K562 (cell line): ENCODE results near the gene PIM3. TPM values are rescaled to one million over a fixed set of nuclear protein-coding genes. Genes with fewer than 3 reads are reported as not detected.

Experiments
- ATAC-seq: fragments of 200-7000 bp; cut with Tn5 transposase; 3 replicates; pipeline ENCODE4 v1.9.1; 2020; ENCODE audit warnings: moderate library complexity
- BruUV-seq: library from RNA; stranded (reverse); fragments of 400-500 nt; replicated peaks from 2 replicates; lab custom pipeline; 2021; lab: Mats Ljungman, UMichigan
- CTCF ChIA-PET: fragments of 300-600 bp; formaldehyde crosslinking; extraction: SDS; loops from one replicate; lab custom pipeline; 2021; ENCODE audit warnings: low intra/inter-chr PET ratio; lab: Yijun Ruan, JAX
- POLR2A ChIA-PET: fragments of 300-600, 350-650 bp; sonication (Branson Sonifier 250); formaldehyde crosslinking; extraction: SDS; loops from one replicate; lab custom pipeline; 2021; ENCODE audit warnings: antibody characterized with exemption, inconsistent platforms; lab: Yijun Ruan, JAX
- DNase-seq, 4 experiments: peaks; one replicate each; pipeline versions ENCODE4 v3.0.0 to v3.0.0-alpha.2; 2011 to 2018; ENCODE audit warnings: low spot score in 3 of 4, mixed read lengths in 3 of 4; ENCODE audit errors: extremely low read depth in 1 of 4
- FAIRE-seq: peaks from 2 replicates; lab custom pipeline; 2011; peaks lifted over from hg19 to GRCh38; lab: Jason Lieb, UNC
- H2AFZ ChIP-seq: 2 replicates; pipeline ENCODE4 v1.6.0; 2011; ENCODE audit warnings: low read depth, low read length, control low read depth, inconsistent platforms
- H3K27ac ChIP-seq: fragments of 200-600 bp; 3 replicates; pipeline ENCODE4 v1.8.0; 2011; ENCODE audit warnings: low read depth, mild to moderate bottlenecking, control low read depth, inconsistent platforms, low read length, moderate library complexity, mixed read lengths; ENCODE audit errors: extremely low read depth
- H3K27me3 ChIP-seq, 2 experiments: fragments of 300-600 bp in 1 of 2; 2 replicates in 1 of 2; 3 replicates in 1 of 2; pipeline versions ENCODE4 v1.6.0 to v1.8.0; 2011; ENCODE audit warnings: inconsistent platforms in 2 of 2, low read length in 2 of 2, mild to moderate bottlenecking in 1 of 2, mixed read lengths in 1 of 2, moderate library complexity in 1 of 2; ENCODE audit not compliant: control insufficient read depth in 2 of 2, insufficient read depth in 2 of 2
- H3K36me3 ChIP-seq: fragments of 300-600 bp; 3 replicates; pipeline ENCODE4 v1.8.0; 2011; ENCODE audit warnings: mild to moderate bottlenecking, low read length, inconsistent platforms; ENCODE audit not compliant: control insufficient read depth, insufficient read depth
- H3K4me1 ChIP-seq, 2 experiments: fragments of 200-600 bp in 1 of 2; replicated peaks in 1 of 2; 2 replicates in 1 of 2; 3 replicates in 1 of 2; pipeline versions ENCODE4 v1.5.1 to v1.8.0; 2011; ENCODE audit warnings: inconsistent platforms in 2 of 2, low read length in 2 of 2, mild to moderate bottlenecking in 1 of 2, mixed read lengths in 1 of 2, moderate library complexity in 1 of 2; ENCODE audit not compliant: control insufficient read depth in 2 of 2, insufficient read depth in 2 of 2
- H3K4me2 ChIP-seq: 2 replicates; pipeline ENCODE4 v1.6.1; 2011; ENCODE audit warnings: low read length, control low read depth, inconsistent platforms, mixed read lengths; ENCODE audit not compliant: insufficient read depth
- H3K4me3 ChIP-seq: fragments of 200-600 bp; sonication (generic), shearing (Covaris generic); 2 replicates; pipeline ENCODE4 v1.5.1; 2016; ENCODE audit warnings: control low read depth, inconsistent platforms
- H3K79me2 ChIP-seq: fragments of 200-600 bp; 3 replicates; pipeline ENCODE4 v1.8.0; 2011; ENCODE audit warnings: low read length, inconsistent platforms; ENCODE audit not compliant: control insufficient read depth, insufficient read depth
- H3K9ac ChIP-seq, 2 experiments: 2 replicates each; pipeline versions ENCODE4 v1.6.0 to v1.6.1; 2011; ENCODE audit warnings: low read depth in 2 of 2, low read length in 2 of 2, control low read depth in 1 of 2, inconsistent platforms in 1 of 2, mild to moderate bottlenecking in 1 of 2, mixed read lengths in 1 of 2; ENCODE audit not compliant: insufficient read depth in 1 of 2
- H3K9me1 ChIP-seq: one replicate; pipeline ENCODE4 v1.6.0; 2011; ENCODE audit warnings: inconsistent platforms, mild to moderate bottlenecking, low read length, moderate library complexity; ENCODE audit not compliant: control insufficient read depth, insufficient read depth
- H3K9me3 ChIP-seq: replicated peaks from 2 replicates; pipeline ENCODE4 v1.5.1; 2011; ENCODE audit warnings: low read depth, low read length, inconsistent platforms; ENCODE audit not compliant: control insufficient read depth, insufficient read depth
- H4K20me1 ChIP-seq: replicated peaks from 2 replicates; pipeline ENCODE4 v1.6.1; 2011; ENCODE audit warnings: low read length, inconsistent platforms, mixed read lengths; ENCODE audit not compliant: control insufficient read depth, insufficient read depth
- FOXA3 ChIP-seq, 2 experiments: fragments of 450-650 bp in 1 of 2; sonication (generic) in 1 of 2; formaldehyde crosslinking; IDR thresholded peaks in 1 of 2; conservative IDR thresholded peaks in 1 of 2; 2 replicates each; pipeline versions ENCODE4 v1.4.0 to v1.8.0; 2020 to 2022; ENCODE audit warnings: mild to moderate bottlenecking in 2 of 2, missing genetic modification reagents in 1 of 2
- FOXO4 ChIP-seq: fragments of 450-650 bp; formaldehyde crosslinking; IDR thresholded peaks from 2 replicates; pipeline ENCODE4 v1.4.0; 2020; ENCODE audit warnings: mild to moderate bottlenecking, moderate library complexity
- MEF2A ChIP-seq: IDR thresholded peaks from 2 replicates; pipeline ENCODE4 v1.6.1; 2011; ENCODE audit warnings: low read depth, mild to moderate bottlenecking, low read length, moderate library complexity; ENCODE audit not compliant: control insufficient read depth
- PTTG1 ChIP-seq: fragments of 450-650 bp; IDR thresholded peaks from 2 replicates; pipeline ENCODE4 v1.6.1; 2016; ENCODE audit warnings: low read depth, mild to moderate bottlenecking, missing genetic modification characterization, missing compliant biosample characterization
- RBM39 ChIP-seq: fragments of 200-400 bp; formaldehyde crosslinking; optimal IDR thresholded peaks from 2 replicates; pipeline ENCODE3; 2018; ENCODE audit warnings: low read depth, low read length
- TAF15 ChIP-seq: fragments of 200-400 bp; formaldehyde crosslinking; IDR thresholded peaks from 2 replicates; pipeline ENCODE4 v1.6.1; 2017; ENCODE audit warnings: mild to moderate bottlenecking, low read depth, low read length, moderate library complexity
- TRIM28 ChIP-seq: fragments of 450-650 bp; IDR thresholded peaks from 2 replicates; pipeline ENCODE4 v1.6.1; 2017
- XRCC4 ChIP-seq: IDR thresholded peaks from one replicate; pipeline ENCODE4 v1.6.1; 2011; ENCODE audit not compliant: insufficient read depth, insufficient read length; ENCODE audit errors: extremely low read depth
- ZNF23 ChIP-seq: fragments of 250-450 bp; sonication (Bioruptor Pico); IDR thresholded peaks from 2 replicates; pipeline ENCODE4 v1.4.0; 2020; ENCODE audit warnings: mild to moderate bottlenecking
- ZNF263 ChIP-seq: sonication (generic); formaldehyde crosslinking; IDR thresholded peaks from 2 replicates; pipeline ENCODE4 v1.8.0; 2022; ENCODE audit warnings: mild to moderate bottlenecking, missing genetic modification reagents, borderline replicate concordance
- whole genome bisulfite sequencing: fragments of 100-300 bp; shearing (Covaris generic); methylation state at CpG from one replicate; pipeline ENCODE4 v1.1.6; 2016; ENCODE audit warnings: low coverage, mixed read lengths; ENCODE audit not compliant: insufficient coverage; ENCODE audit errors: missing lambda C conversion rate; 5-methylcytosine and 5-hydroxymethylcytosine counted together
- in situ Hi-C: fragments of 300-500 bp; cut with MboI; formaldehyde crosslinking; loops from 4 replicates; pipeline ENCODE4 v1.15.0; 2018; ENCODE audit warnings: inconsistent platforms, mixed read lengths
- intact Hi-C: fragments of 100-400 bp; cut with micrococcal nuclease; formaldehyde crosslinking; loops from 2 replicates; pipeline ENCODE4 v1.14.2; 2022
- polyA plus RNA-seq, 8 experiments: library from polyadenylated mRNA; depleted of rRNA in 4 of 8; stranded (reverse) in 5 of 8; unstranded in 3 of 8; fragments of >200 nt; fragmentation: Nextera tagmentation in 2 of 8; fragmentation: Illumina TruSeq in 1 of 8; extraction: Ambion mirVana in 2 of 8; extraction: Trizol in 1 of 8; gene quantifications; 2 replicates each; pipeline versions ENCODE4 v1.2.1 to v1.2.3, GENCODE V29; 2011 to 2014; ENCODE audit warnings: inconsistent platforms in 1 of 8, missing spikeins in 1 of 8
- total RNA-seq, 7 experiments: library from RNA; depleted of rRNA in 6 of 7; stranded (reverse); fragments of >200 nt in 6 of 7; fragmentation: Illumina TruSeq in 2 of 7; extraction: Trizol in 2 of 7; gene quantifications; 2 replicates each; pipeline versions ENCODE4 v1.2.1 to v1.2.3, GENCODE V29; 2011 to 2021; ENCODE audit warnings: low replicate concordance in 1 of 7
- TF ChIP-seq, protein P1 (sequence below): fragments of 450-650 bp; IDR thresholded peaks from 2 replicates; pipeline ENCODE4 v1.6.1; 2018; ENCODE audit not compliant: partially characterized antibody
- TF ChIP-seq, protein P2 (sequence below): fragments of 450-650 bp; IDR thresholded peaks from 2 replicates; pipeline ENCODE4 v1.6.1; 2016; ENCODE audit warnings: antibody characterized with exemption

PIM3 gene
- total and polyA plus RNA-seq, 9 of the 15 experiments (the other 6 are each of a cell fraction or from before 2014, with no cell fraction given), result 0.24 to 40.5 (median 5.3) TPM

DNA sequence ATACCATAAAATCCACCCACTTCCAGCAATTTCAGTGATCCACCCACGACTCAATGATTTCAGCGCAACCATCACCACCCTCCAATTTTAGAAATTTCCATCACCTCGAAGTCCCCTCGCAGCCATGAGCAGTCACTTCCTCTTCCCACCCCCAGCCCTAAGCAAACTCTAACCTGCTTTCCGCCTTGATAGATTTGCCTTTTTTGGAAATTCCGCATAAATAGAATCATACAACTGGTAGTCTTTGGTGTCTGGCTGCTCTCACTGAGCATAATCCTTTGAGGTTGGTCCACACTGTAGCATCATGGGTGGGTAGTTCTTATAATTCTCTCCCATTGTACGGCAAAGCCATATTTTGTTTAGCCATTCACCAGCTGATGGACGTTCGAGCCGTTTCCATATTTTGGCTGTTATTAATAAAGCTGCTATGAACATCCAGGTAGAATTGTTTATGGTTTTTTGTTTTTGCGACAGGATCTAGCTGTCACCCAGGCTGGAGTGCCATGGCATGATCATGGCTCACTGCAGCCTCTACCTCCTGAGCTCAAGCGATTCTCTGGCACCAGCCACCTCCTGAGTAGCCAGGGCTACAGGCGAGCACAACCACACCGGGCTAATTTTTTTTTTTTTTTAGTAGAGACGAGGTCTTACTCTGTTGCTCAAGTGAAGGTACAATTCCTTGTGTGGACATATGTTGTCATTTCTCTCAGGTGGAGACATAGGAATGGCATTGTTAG, 16.0 kb downstream of the PIM3 start (continued):
- TF ChIP-seq, protein P1, sequence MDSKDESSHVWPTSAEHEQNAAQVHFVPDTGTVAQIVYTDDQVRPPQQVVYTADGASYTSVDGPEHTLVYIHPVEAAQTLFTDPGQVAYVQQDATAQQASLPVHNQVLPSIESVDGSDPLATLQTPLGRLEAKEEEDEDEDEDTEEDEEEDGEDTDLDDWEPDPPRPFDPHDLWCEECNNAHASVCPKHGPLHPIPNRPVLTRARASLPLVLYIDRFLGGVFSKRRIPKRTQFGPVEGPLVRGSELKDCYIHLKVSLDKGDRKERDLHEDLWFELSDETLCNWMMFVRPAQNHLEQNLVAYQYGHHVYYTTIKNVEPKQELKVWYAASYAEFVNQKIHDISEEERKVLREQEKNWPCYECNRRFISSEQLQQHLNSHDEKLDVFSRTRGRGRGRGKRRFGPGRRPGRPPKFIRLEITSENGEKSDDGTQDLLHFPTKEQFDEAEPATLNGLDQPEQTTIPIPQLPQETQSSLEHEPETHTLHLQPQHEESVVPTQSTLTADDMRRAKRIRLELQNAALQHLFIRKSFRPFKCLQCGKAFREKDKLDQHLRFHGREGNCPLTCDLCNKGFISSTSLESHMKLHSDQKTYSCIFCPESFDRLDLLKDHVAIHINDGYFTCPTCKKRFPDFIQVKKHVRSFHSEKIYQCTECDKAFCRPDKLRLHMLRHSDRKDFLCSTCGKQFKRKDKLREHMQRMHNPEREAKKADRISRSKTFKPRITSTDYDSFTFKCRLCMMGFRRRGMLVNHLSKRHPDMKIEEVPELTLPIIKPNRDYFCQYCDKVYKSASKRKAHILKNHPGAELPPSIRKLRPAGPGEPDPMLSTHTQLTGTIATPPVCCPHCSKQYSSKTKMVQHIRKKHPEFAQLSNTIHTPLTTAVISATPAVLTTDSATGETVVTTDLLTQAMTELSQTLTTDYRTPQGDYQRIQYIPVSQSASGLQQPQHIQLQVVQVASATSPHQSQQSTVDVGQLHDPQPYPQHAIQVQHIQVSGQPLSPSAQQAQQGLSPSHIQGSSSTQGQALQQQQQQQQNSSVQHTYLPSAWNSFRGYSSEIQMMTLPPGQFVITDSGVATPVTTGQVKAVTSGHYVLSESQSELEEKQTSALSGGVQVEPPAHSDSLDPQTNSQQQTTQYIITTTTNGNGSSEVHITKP, result peak; percentile 40
- TF ChIP-seq TAF15 (no peak), MEF2A (peak; percentile 43; the same call in 1 of the 2 replicates)

DNA sequence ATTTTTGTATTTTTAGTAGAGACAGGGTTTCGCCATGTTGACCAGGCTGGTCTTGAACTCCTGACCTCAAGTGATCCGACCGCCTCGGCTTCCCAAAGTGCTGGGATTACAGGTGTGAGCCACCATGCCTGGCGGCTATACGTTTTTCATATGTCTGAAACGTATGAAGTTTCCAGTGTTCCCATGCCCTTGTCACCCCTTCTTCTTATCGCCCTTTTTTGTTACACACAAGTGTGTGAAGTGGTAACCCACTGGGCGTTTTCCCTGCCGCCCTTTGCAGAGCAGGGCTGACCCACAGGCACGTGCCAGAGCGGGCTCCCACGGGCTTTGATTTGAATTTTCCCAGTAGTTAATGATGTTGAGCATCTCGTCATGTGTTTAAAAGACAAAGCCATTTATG, 17.0 kb downstream of the PIM3 start:
- Histone ChIP-seq H3K4me1 (peaks cover 7 to 19% of the 10 kb centered on the region in 2 experiments; a peak in 4 of 5 replicates), H3K79me2 (peaks cover 5% of the 10 kb centered on the region; the same call in 1 of the 3 replicates), H3K27ac (no peak overlapping the region), H3K36me3 (no peaks in the 10 kb centered on the region), H3K9me3 (no peaks in the 10 kb centered on the region), H3K4me2 (no peak overlapping the region), H3K27me3 (no peaks in the 10 kb centered on the region; a peak in 1 of 5 replicates), H3K9ac (no peak overlapping the region), H4K20me1 (no peaks in the 10 kb centered on the region), H3K9me1 (no peaks in the 10 kb centered on the region), H2AFZ (no peak overlapping the region), H3K4me3 (no peak overlapping the region)
- no TSS peak for BruUV-seq
- in situ Hi-C loops, result no loop called here
- ChIA-PET CTCF (no interaction called here), POLR2A (no interaction called here)
- no peak for FAIRE-seq
- DNase-seq, result no peak
- intact Hi-C loops, result no loop called here
- 68% methylated on average over 13 of the region's 14 CpGs for WGBS
- no peak for ATAC-seq
- no peak for TF ChIP-seq XRCC4
- no peak for TF ChIP-seq RBM39
- TF ChIP-seq TRIM28, result no peak
- TF ChIP-seq, protein P2, sequence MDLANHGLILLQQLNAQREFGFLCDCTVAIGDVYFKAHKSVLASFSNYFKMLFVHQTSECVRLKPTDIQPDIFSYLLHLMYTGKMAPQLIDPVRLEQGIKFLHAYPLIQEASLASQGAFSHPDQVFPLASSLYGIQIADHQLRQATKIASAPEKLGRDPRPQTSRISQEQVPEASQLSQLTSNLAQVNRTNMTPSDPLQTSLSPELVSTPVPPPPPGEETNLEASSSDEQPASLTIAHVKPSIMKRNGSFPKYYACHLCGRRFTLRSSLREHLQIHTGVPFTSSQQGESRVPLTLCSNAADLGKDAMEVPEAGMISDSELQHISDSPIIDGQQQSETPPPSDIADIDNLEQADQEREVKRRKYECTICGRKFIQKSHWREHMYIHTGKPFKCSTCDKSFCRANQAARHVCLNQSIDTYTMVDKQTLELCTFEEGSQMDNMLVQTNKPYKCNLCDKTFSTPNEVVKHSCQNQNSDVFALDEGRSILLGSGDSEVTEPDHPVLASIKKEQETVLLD, result no peak
- TF ChIP-seq FOXO4 (CRISPR knock-in tag), result no peak
- TF ChIP-seq ZNF23, result no peak
- no peak for TF ChIP-seq ZNF263
- TF ChIP-seq PTTG1, result no peak
- no peak for TF ChIP-seq FOXA3 (CRISPR knock-in tag; conservative IDR thresholded peaks at IDR 0.05 in 1 of 2, IDR thresholded peaks at IDR 0.05 in 1 of 2)
